ENCODE data around the gene KCNJ14.
"Not testable (repeated sequence)": the region's sequence is repeated elsewhere in the genome, so short reads cannot be mapped to it uniquely, and the experiment has no call there.

The KCNJ14 gene

DNA sequence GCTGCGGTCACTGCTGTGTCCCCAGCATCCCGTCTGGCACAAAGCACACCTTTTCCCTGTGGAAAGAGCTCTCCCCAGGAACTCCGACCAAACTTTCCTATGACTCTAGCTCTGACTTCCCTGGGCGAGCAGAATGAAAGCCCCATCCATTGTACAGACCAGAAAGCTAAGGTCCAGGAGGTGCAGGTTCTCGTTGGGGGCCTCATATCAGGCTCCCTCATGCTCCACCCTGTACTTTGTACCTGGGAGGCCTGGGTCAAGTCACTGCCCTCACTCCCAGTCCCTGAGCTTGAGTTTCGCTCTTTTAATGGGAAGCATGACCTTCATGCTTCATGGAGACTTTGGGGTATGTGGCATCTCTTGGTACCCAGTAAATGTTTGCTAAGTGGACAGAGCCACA, 32.2 kb downstream of the KCNJ14 start:
- H3K9ac ChIP-seq (ENCODE audit: low read depth, low read length, poor library complexity, severe bottlenecking), result no peak overlapping the region
- no peaks in the 10 kb centered on the region for H3K36me3 ChIP-seq (ENCODE audit: insufficient read depth, low read length)
- no peaks in the 10 kb centered on the region for H3K9me3 ChIP-seq (ENCODE audit: insufficient read depth, low read depth, low read length)
- TF ChIP-seq, protein P1, sequence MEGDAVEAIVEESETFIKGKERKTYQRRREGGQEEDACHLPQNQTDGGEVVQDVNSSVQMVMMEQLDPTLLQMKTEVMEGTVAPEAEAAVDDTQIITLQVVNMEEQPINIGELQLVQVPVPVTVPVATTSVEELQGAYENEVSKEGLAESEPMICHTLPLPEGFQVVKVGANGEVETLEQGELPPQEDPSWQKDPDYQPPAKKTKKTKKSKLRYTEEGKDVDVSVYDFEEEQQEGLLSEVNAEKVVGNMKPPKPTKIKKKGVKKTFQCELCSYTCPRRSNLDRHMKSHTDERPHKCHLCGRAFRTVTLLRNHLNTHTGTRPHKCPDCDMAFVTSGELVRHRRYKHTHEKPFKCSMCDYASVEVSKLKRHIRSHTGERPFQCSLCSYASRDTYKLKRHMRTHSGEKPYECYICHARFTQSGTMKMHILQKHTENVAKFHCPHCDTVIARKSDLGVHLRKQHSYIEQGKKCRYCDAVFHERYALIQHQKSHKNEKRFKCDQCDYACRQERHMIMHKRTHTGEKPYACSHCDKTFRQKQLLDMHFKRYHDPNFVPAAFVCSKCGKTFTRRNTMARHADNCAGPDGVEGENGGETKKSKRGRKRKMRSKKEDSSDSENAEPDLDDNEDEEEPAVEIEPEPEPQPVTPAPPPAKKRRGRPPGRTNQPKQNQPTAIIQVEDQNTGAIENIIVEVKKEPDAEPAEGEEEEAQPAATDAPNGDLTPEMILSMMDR (conservative IDR thresholded peaks at IDR 0.05; ENCODE audit: low read length), result no peak
- TF ChIP-seq EZH2phosphoT487 (IDR thresholded peaks at IDR 0.05; ENCODE audit: borderline replicate concordance), result no peak
- H2AFZ ChIP-seq (ENCODE audit: low read length), result no peak overlapping the region
- H3K27me3 ChIP-seq (ENCODE audit: insufficient read depth, low read length, poor library complexity, severe bottlenecking), result no peaks in the 10 kb centered on the region
- H3F3A ChIP-seq (ENCODE audit: low read depth), result no peaks in the 10 kb centered on the region
- H4K20me1 ChIP-seq (ENCODE audit: insufficient read depth, low read length, poor library complexity, severe bottlenecking), result no peaks in the 10 kb centered on the region
- no peaks in the 10 kb centered on the region for H3K9me2 ChIP-seq (replicated peaks; ENCODE audit: low read depth, low read length)
- H3K79me2 ChIP-seq (ENCODE audit: insufficient read depth, low read length), result no peaks in the 10 kb centered on the region
- H3K4me1 ChIP-seq (ENCODE audit: insufficient read depth, low read length, poor library complexity, severe bottlenecking), result peaks cover 9% of the 10 kb centered on the region
- H3K4me3 ChIP-seq (ENCODE audit: low read length, poor library complexity, severe bottlenecking), result no peak overlapping the region
- no peak overlapping the region for H3K4me2 ChIP-seq (ENCODE audit: low read depth, low read length, poor library complexity, severe bottlenecking)

DNA sequence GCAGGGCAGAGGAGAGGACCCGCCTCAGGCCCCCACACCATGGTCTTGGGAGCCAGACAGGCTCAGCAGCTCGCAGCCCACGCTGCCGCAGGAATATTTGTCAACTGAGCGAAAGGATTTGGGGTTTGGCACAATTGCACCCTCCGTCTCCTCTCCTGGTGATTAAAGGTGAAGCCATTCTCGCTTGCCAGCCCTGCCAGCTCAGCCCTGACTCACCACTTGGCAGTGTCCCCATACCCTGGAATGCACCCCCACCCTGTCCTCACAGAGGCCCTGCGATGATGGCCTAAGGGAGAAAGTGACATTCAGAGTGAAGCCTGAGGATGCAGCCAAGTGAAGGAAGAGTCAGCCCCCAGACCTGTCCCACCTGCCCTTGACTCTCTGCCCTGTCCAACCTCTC, 32.6 kb downstream of the KCNJ14 start:
- H2AFZ ChIP-seq (ENCODE audit: low read length), result no peak overlapping the region
- TF ChIP-seq, protein P1 (conservative IDR thresholded peaks at IDR 0.05; ENCODE audit: low read length), result no peak
- no peak for TF ChIP-seq EZH2phosphoT487 (IDR thresholded peaks at IDR 0.05; ENCODE audit: borderline replicate concordance)
- no peaks in the 10 kb centered on the region for H3K9me3 ChIP-seq (ENCODE audit: insufficient read depth, low read depth, low read length)
- no peak overlapping the region for H3K9ac ChIP-seq (ENCODE audit: low read depth, low read length, poor library complexity, severe bottlenecking)
- H3F3A ChIP-seq (ENCODE audit: low read depth), result no peaks in the 10 kb centered on the region
- no peaks in the 10 kb centered on the region for H3K27me3 ChIP-seq (ENCODE audit: insufficient read depth, low read length, poor library complexity, severe bottlenecking)
- no peak overlapping the region for H3K4me2 ChIP-seq (ENCODE audit: low read depth, low read length, poor library complexity, severe bottlenecking)
- no peaks in the 10 kb centered on the region for H3K36me3 ChIP-seq (ENCODE audit: insufficient read depth, low read length)
- no peaks in the 10 kb centered on the region for H3K9me2 ChIP-seq (replicated peaks; ENCODE audit: low read depth, low read length)
- H3K4me1 ChIP-seq (ENCODE audit: insufficient read depth, low read length, poor library complexity, severe bottlenecking), result peaks cover 9% of the 10 kb centered on the region
- H4K20me1 ChIP-seq (ENCODE audit: insufficient read depth, low read length, poor library complexity, severe bottlenecking), result no peaks in the 10 kb centered on the region
- no peaks in the 10 kb centered on the region for H3K79me2 ChIP-seq (ENCODE audit: insufficient read depth, low read length)
- H3K4me3 ChIP-seq (ENCODE audit: low read length, poor library complexity, severe bottlenecking), result no peak overlapping the region

DNA sequence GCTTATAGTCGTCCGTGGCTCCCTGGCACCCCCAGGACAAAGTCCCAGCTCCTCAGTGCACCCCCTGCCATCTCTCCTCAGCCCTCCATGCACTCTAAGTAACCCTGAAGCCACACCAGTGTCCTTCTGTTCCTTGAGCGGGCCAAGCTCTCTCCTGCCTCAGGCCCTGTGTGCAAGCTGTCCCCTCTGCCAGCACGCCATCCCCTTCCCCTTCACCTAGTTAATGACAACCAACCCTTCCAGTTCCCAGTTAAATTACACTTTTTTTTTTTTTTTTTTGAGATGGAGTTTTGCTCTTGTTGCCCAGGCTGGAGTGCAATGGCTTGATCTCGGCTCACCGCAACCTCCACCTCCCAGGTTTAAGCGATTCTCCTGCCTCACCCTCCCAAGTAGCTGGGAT, 33.1 kb downstream of the KCNJ14 start:
- not testable (repeated sequence) for H3K4me2 ChIP-seq (ENCODE audit: low read depth, low read length, poor library complexity, severe bottlenecking); H3K27me3 ChIP-seq (ENCODE audit: insufficient read depth, low read length, poor library complexity, severe bottlenecking); H3K9ac ChIP-seq (ENCODE audit: low read depth, low read length, poor library complexity, severe bottlenecking)

DNA sequence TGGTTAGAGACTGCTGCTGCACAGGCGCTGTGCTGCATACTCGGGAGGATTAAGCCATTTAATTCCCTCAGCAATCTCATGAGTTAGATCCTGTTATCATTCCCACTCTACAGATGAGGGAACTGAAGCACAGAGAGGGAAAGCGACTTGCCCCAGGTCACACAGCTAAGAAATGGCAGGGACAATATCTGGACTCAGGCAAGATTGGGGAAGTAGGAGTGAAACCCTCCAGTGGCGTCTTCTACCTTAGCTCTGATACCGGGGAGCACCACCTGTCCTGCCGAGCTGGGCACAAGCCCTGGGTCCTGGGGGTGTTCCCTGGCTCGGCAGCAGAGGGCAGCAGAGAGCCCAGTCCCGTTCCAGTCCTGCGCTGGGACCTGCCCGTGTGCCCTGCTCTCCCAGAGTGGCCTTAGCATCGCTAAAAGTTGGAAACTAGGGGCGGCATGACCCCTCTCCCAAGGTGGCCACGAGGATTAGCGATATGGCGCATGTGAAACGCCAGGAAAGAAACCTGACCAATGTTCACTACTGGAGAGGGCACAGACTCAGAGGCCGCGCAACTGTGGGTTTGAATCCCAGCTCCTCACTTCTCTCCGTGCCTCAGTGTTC, 34.3 kb downstream of the KCNJ14 start:
- H3K27me3 ChIP-seq (ENCODE audit: insufficient read depth, low read length, poor library complexity, severe bottlenecking), result no peaks in the 10 kb centered on the region
- TF ChIP-seq EZH2phosphoT487 (IDR thresholded peaks at IDR 0.05; ENCODE audit: borderline replicate concordance), result no peak
- TF ChIP-seq, protein P1 (conservative IDR thresholded peaks at IDR 0.05; ENCODE audit: low read length), result peak; percentile 90
- no peak overlapping the region for H3K4me2 ChIP-seq (ENCODE audit: low read depth, low read length, poor library complexity, severe bottlenecking)
- no peaks in the 10 kb centered on the region for H3K9me2 ChIP-seq (replicated peaks; ENCODE audit: low read depth, low read length)
- no peaks in the 10 kb centered on the region for H3K9me3 ChIP-seq (ENCODE audit: insufficient read depth, low read depth, low read length)
- H4K20me1 ChIP-seq (ENCODE audit: insufficient read depth, low read length, poor library complexity, severe bottlenecking), result no peaks in the 10 kb centered on the region
- H3K4me3 ChIP-seq (ENCODE audit: low read length, poor library complexity, severe bottlenecking), result no peak overlapping the region
- H3K9ac ChIP-seq (ENCODE audit: low read depth, low read length, poor library complexity, severe bottlenecking), result no peak overlapping the region
- H3F3A ChIP-seq (ENCODE audit: low read depth), result no peaks in the 10 kb centered on the region
- no peaks in the 10 kb centered on the region for H3K79me2 ChIP-seq (ENCODE audit: insufficient read depth, low read length)
- peaks cover 9% of the 10 kb centered on the region for H3K4me1 ChIP-seq (ENCODE audit: insufficient read depth, low read length, poor library complexity, severe bottlenecking)
- H2AFZ ChIP-seq (ENCODE audit: low read length), result no peak overlapping the region
- no peaks in the 10 kb centered on the region for H3K36me3 ChIP-seq (ENCODE audit: insufficient read depth, low read length)

More for the DNA sequence above, 33.1 kb downstream of the KCNJ14 start:
- H3F3A ChIP-seq (ENCODE audit: low read depth); H4K20me1 ChIP-seq (ENCODE audit: insufficient read depth, low read length, poor library complexity, severe bottlenecking); H3K9me2 ChIP-seq (replicated peaks; ENCODE audit: low read depth, low read length); H3K36me3 ChIP-seq (ENCODE audit: insufficient read depth, low read length); H2AFZ ChIP-seq (ENCODE audit: low read length); H3K4me1 ChIP-seq (ENCODE audit: insufficient read depth, low read length, poor library complexity, severe bottlenecking); H3K4me3 ChIP-seq (ENCODE audit: low read length, poor library complexity, severe bottlenecking); H3K79me2 ChIP-seq (ENCODE audit: insufficient read depth, low read length); H3K9me3 ChIP-seq (ENCODE audit: insufficient read depth, low read depth, low read length): not testable (repeated sequence)

Measured in Loucy (cell line).